T-helper 2 cell treated with Interferon-gamma antibody and Interleukin-4, amounts not matched to agents 5 μg/mL and 100 μg/mL, for 36 hours (primary cell): ENCODE results near the gene ZNF157.
"Not testable (repeated sequence)": the region's sequence is repeated elsewhere in the genome, so short reads cannot be mapped to it uniquely, and the experiment has no call there.

Experiments
- DNase-seq: peaks from one replicate; pipeline ENCODE4 v3.0.0; 2021; ENCODE audit warnings: low spot score
- H3K27ac Mint-ChIP-seq: one replicate; pipeline ENCODE4 v1.8.0; 2021; ENCODE audit warnings: mild to moderate bottlenecking, mixed read lengths
- H3K27me3 Mint-ChIP-seq: one replicate; pipeline ENCODE4 v1.8.0; 2021; ENCODE audit warnings: low read depth, mixed read lengths
- H3K36me3 Mint-ChIP-seq: one replicate; pipeline ENCODE4 v1.8.0; 2021; ENCODE audit warnings: low read depth, mixed read lengths
- H3K4me1 Mint-ChIP-seq: one replicate; pipeline ENCODE4 v1.8.0; 2021; ENCODE audit warnings: low read depth, mixed read lengths
- H3K4me3 Mint-ChIP-seq: one replicate; pipeline ENCODE4 v1.8.0; 2022; ENCODE audit warnings: mild to moderate bottlenecking, moderate library complexity, mixed read lengths
- H3K9me3 Mint-ChIP-seq: one replicate; pipeline ENCODE4 v1.8.0; 2021; ENCODE audit warnings: mixed read lengths

Gene ZNF157

GRCh38 chrX:47370278-47370677 is at the start of gene ZNF157:
Gene ZNF157 (plus strand): TSS chrX:47370578. CDS start chrX:47370669, 91 bp downstream.
- DNase-seq: no peak
- Mint-ChIP-seq H3K36me3 (no peaks in the 10 kb centered on the region), H3K4me1 (peaks cover 7% of the 10 kb centered on the region), H3K4me3 (no peak within 1 kb of the TSS), H3K27ac (no peak within 1 kb of the TSS), H3K9me3 (no peaks in the 10 kb centered on the region), H3K27me3 (no peaks in the 10 kb centered on the region)

GRCh38 chrX:47321386-47321785 is 49.0 kb upstream of the ZNF157 start:
- H3K4me3 Mint-ChIP-seq: no peak overlapping the region
- no peaks in the 10 kb centered on the region for H3K9me3 Mint-ChIP-seq
- no peaks in the 10 kb centered on the region for H3K27me3 Mint-ChIP-seq
- no peak overlapping the region for H3K27ac Mint-ChIP-seq
- H3K36me3 Mint-ChIP-seq: no peaks in the 10 kb centered on the region
- no peak for DNase-seq
- H3K4me1 Mint-ChIP-seq: no peaks in the 10 kb centered on the region

- no peak for DNase-seq
- no peaks in the 10 kb centered on the region for H3K4me1 Mint-ChIP-seq
- H3K27ac Mint-ChIP-seq: no peak overlapping the region
- no peaks in the 10 kb centered on the region for H3K36me3 Mint-ChIP-seq
- H3K4me3 Mint-ChIP-seq: no peak overlapping the region
- no peaks in the 10 kb centered on the region for H3K27me3 Mint-ChIP-seq
- no peaks in the 10 kb centered on the region for H3K9me3 Mint-ChIP-seq
These were observed 48.5 kb upstream of the ZNF157 start for GRCh38 chrX:47321823-47322371.

DNA sequence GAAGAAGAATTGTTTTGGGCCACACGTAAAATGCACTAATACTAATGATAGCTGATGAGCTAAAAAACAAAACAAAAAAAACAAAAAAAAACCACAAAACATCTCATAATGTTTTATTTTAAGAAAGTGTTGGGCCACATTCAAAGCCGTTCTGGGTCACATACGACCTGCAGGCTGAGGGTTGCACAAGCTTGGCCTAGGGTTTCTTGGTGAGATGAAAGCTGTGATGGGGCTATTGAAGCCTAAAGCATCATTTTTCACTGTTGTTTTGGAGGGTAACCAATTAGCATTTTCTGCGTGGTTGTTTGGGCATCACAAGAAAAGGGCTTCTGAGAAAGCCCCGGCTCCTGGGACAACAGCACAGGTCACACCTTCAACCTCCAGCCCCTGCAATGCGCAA is 42.5 kb upstream of the ZNF157 start:
- no peak for DNase-seq
- Mint-ChIP-seq H3K27ac (no peak overlapping the region), H3K36me3 (no peaks in the 10 kb centered on the region), H3K4me1 (no peaks in the 10 kb centered on the region), H3K4me3 (no peak overlapping the region), H3K9me3 (no peaks in the 10 kb centered on the region), H3K27me3 (no peaks in the 10 kb centered on the region)

DNA sequence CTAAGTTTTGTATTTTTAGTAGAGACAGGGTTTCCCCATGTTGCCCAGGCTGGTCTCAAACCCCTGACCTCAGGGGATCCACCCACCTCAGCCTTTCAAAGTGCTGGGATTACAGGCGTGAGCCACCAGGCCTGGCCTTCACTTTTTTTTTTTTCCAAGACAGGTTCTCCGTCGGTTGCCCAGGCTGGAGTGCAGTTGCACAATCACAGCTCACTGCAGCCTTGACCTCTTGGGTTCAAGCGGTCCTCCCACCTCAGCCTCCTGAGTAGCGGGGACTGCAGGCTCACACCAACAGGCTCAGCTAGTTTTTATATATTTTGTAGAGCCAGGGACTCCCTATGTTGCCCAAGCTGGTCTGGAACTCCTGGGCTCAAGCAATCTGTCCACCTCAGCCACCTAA is 37.6 kb upstream of the ZNF157 start:
- not testable (repeated sequence) for H3K4me3 Mint-ChIP-seq, DNase-seq, H3K4me1 Mint-ChIP-seq, H3K36me3 Mint-ChIP-seq, H3K27ac Mint-ChIP-seq, H3K9me3 Mint-ChIP-seq, H3K27me3 Mint-ChIP-seq

DNA sequence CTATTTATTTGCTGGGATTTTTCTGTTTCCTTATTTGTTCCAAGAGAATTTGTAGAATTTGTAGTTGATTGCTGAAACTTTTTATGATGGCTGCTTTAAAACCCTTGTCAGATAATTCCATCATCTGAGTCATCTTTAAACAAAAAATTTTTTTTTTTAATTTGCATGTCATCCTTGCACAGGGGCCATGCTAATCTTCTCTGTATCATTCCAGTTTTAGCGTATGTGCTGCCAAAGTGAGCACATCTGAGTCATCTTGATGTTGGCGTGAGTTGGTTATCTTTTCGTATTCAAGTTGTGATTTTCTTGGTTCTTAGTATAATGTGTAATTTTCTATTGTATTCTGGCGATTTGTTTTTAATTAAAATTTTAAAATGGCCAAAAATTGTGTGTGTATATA is 18.7 kb upstream of the ZNF157 start:
- Mint-ChIP-seq H3K36me3 (no peaks in the 10 kb centered on the region), H3K27ac (no peak overlapping the region), H3K4me1 (no peaks in the 10 kb centered on the region), H3K9me3 (no peaks in the 10 kb centered on the region), H3K4me3 (no peak overlapping the region), H3K27me3 (no peaks in the 10 kb centered on the region)
- DNase-seq: no peak

GRCh38 chrX:47358387-47359065 is 11.9 kb upstream of the ZNF157 start:
- Mint-ChIP-seq H3K9me3 (no peaks in the 10 kb centered on the region), H3K27me3 (no peaks in the 10 kb centered on the region), H3K4me3 (peak overlapping the region; percentile 51), H3K4me1 (peaks cover 13% of the 10 kb centered on the region), H3K27ac (peak overlapping the region; percentile 65), H3K36me3 (peaks cover 2% of the 10 kb centered on the region)
- no peak for DNase-seq

- no peaks in the 10 kb centered on the region for H3K9me3 Mint-ChIP-seq
- H3K27ac Mint-ChIP-seq: no peak overlapping the region
- H3K27me3 Mint-ChIP-seq: no peaks in the 10 kb centered on the region
- peaks cover 2% of the 10 kb centered on the region for H3K36me3 Mint-ChIP-seq
- no peak for DNase-seq
- no peak overlapping the region for H3K4me3 Mint-ChIP-seq
- peaks cover 13% of the 10 kb centered on the region for H3K4me1 Mint-ChIP-seq
These were observed 9.8 kb upstream of the ZNF157 start for GRCh38 chrX:47360423-47361179.

DNA sequence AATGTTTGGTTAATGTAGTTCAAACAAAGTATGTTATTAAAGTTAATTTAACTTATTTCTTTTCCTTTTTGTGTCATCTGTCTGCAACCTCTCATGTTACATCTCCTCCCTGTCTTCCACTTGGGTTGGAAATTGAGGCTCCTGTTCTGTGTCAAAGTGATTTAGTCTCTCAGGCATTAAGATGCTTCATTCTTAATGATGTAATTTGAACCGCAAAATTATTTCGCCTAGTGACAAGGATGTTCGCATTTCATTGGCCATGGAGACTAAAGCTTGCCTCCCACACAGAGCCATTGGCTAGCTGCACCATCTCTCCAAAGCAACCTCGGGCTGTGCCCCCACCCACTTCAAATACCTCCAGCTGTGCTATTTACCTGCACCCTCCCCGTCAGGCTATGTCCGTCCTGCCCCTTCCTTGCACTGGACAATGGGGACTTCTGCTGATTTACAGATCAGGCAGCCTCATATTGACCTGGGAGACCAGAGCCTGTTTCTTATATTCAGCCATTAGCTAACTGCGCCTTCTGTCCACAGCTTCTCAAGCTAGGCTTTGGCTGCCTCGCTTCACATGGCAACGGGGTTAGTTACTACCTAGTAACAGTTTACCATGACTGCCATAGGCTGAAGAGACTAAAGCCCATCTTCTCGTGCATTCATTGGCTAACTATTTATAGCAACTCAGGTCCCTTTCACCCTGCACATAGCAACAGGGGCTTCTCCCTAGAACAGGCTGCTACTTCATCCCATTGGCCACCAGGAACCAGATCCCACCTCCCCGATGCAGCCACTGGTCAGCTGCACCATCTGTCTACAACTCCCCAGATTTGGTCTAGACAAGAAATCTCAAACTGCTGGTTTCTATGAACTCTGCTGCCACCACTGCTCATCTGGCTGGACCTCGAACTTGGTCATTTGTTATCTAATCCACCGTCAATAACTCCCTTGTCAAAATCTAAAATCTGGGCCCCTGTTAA is 8.6 kb upstream of the ZNF157 start:
- no peak overlapping the region for H3K27ac Mint-ChIP-seq
- peaks cover 19% of the 10 kb centered on the region for H3K4me1 Mint-ChIP-seq
- no peaks in the 10 kb centered on the region for H3K9me3 Mint-ChIP-seq
- H3K27me3 Mint-ChIP-seq: no peaks in the 10 kb centered on the region
- no peak for DNase-seq
- H3K36me3 Mint-ChIP-seq: peaks cover 2% of the 10 kb centered on the region
- H3K4me3 Mint-ChIP-seq: no peak overlapping the region

GRCh38 chrX:47366041-47366722 is 4.2 kb upstream of the ZNF157 start:
- Mint-ChIP-seq H3K27ac (peak overlapping the region; percentile 88), H3K9me3 (no peaks in the 10 kb centered on the region), H3K4me3 (peak overlapping the region; percentile 86), H3K36me3 (no peaks in the 10 kb centered on the region), H3K4me1 (peaks cover 14% of the 10 kb centered on the region), H3K27me3 (no peaks in the 10 kb centered on the region)
- peak; percentile 40 for DNase-seq

GRCh38 chrX:47373198-47373597 is 2.8 kb downstream of the ZNF157 start:
- Mint-ChIP-seq H3K9me3 (no peaks in the 10 kb centered on the region), H3K4me1 (no peaks in the 10 kb centered on the region), H3K27me3 (no peaks in the 10 kb centered on the region), H3K36me3 (no peaks in the 10 kb centered on the region), H3K27ac (no peak overlapping the region), H3K4me3 (no peak overlapping the region)
- DNase-seq: no peak

DNA sequence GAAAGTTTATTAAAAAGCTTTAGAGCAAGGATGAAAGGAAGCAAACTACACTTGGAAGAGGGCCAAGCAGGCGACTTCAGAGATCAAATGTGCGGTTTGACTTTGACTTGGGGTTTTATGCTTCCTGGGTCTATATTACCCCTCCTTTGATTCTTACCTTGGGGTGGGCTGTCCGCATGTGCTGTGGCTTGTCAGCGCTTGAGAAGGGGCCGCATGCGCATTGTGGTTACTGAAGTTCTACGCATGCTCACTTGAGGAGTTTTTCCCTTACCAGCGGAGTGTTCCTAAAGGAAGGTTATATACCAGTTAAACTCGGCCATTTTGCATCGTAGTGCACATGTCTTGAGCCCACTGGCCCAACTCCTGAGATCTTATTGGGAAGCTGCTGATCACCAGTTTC is 9.9 kb downstream of the ZNF157 start:
- Mint-ChIP-seq H3K27me3 (no peaks in the 10 kb centered on the region), H3K36me3 (no peaks in the 10 kb centered on the region), H3K4me1 (peaks cover 17% of the 10 kb centered on the region), H3K4me3 (peak overlapping the region; percentile 66), H3K27ac (peak overlapping the region; percentile 60), H3K9me3 (no peaks in the 10 kb centered on the region)
- DNase-seq: peak; percentile 5

- H3K27ac Mint-ChIP-seq, DNase-seq, H3K27me3 Mint-ChIP-seq, H3K4me3 Mint-ChIP-seq, H3K9me3 Mint-ChIP-seq, H3K36me3 Mint-ChIP-seq: not testable (repeated sequence)
- H3K4me1 Mint-ChIP-seq: peaks cover 17% of the 10 kb centered on the region
These were observed 10.5 kb downstream of the ZNF157 start for GRCh38 chrX:47380837-47381236.
